Liver (tissue), 9 donors: Measurements from ENCODE around the gene GNG7. TPM values are rescaled to one million over a fixed set of nuclear protein-coding genes. Genes with fewer than 3 reads are reported as not detected.
A peak's percentile ranks its signal among the peaks of the same experiment; 100 is the strongest.

Source experiments
- DNase-seq: peaks from one replicate; pipeline ENCODE4 v3.0.0-alpha.2; 2017; ENCODE audit warnings: low spot score
- H3K27ac ChIP-seq, 2 donors: one replicate each; pipeline ENCODE4 v1.7.0; 2013; ENCODE audit warnings: inconsistent platforms in 2 of 2, low read length in 2 of 2, control low read depth in 1 of 2, low read depth in 1 of 2, mild to moderate bottlenecking in 1 of 2
- H3K27me3 ChIP-seq, 4 donors: one replicate each; pipeline versions ENCODE4 v1.6.1 to v1.7.0; 2013; ENCODE audit warnings: low read length in 3 of 4, inconsistent platforms in 1 of 4, mild to moderate bottlenecking in 1 of 4, moderate library complexity in 1 of 4; ENCODE audit not compliant: control insufficient read depth in 4 of 4, insufficient read depth in 4 of 4
- H3K36me3 ChIP-seq, 4 donors: one replicate each; pipeline versions ENCODE4 v1.6.1 to v1.7.0; 2013; ENCODE audit warnings: low read length in 3 of 4, mild to moderate bottlenecking in 3 of 4, low read depth in 1 of 4, moderate library complexity in 1 of 4; ENCODE audit not compliant: control insufficient read depth in 4 of 4, insufficient read depth in 3 of 4
- H3K4me1 ChIP-seq, 4 donors: one replicate each; pipeline versions ENCODE4 v1.6.1 to v1.7.0; 2013; ENCODE audit warnings: low read length in 3 of 4, mild to moderate bottlenecking in 3 of 4, moderate library complexity in 1 of 4; ENCODE audit not compliant: control insufficient read depth in 4 of 4, insufficient read depth in 4 of 4
- H3K4me3 ChIP-seq, 3 donors: one replicate each; pipeline versions ENCODE4 v1.6.1 to v1.7.0; 2013; ENCODE audit warnings: low read length in 3 of 3, control low read depth in 1 of 3, low read depth in 1 of 3, mild to moderate bottlenecking in 1 of 3
- H3K9ac ChIP-seq, 2 donors: one replicate each; pipeline ENCODE4 v1.7.0; 2013; ENCODE audit warnings: low read length in 2 of 2, mild to moderate bottlenecking in 2 of 2, moderate library complexity in 2 of 2, control low read depth in 1 of 2, low read depth in 1 of 2
- H3K9me3 ChIP-seq, 4 donors: one replicate each; pipeline versions ENCODE4 v1.6.1 to v1.7.0; 2013; ENCODE audit warnings: low read length in 3 of 4; ENCODE audit not compliant: control insufficient read depth in 4 of 4
- EGR1 ChIP-seq, 2 donors: IDR thresholded peaks; 2 replicates each; pipeline ENCODE4 v1.6.1; 2016 to 2018; ENCODE audit warnings: antibody characterized with exemption in 2 of 2, low read depth in 2 of 2
- FOXA1 ChIP-seq: IDR thresholded peaks from 2 replicates; pipeline ENCODE4 v1.6.1; 2016; ENCODE audit warnings: antibody characterized with exemption
- FOXA2 ChIP-seq: IDR thresholded peaks from 2 replicates; pipeline ENCODE4 v1.6.1; 2016; ENCODE audit warnings: antibody characterized with exemption
- HNF4G ChIP-seq: IDR thresholded peaks from 2 replicates; pipeline ENCODE4 v1.6.1; 2016; ENCODE audit warnings: antibody characterized with exemption
- JUND ChIP-seq, 2 donors: IDR thresholded peaks; 2 replicates each; pipeline ENCODE4 v1.6.1; 2016; ENCODE audit warnings: antibody characterized with exemption in 2 of 2
- NR2F2 ChIP-seq: IDR thresholded peaks from 2 replicates; pipeline ENCODE4 v1.6.1; 2016; ENCODE audit warnings: antibody characterized with exemption
- RAD21 ChIP-seq, 2 donors: IDR thresholded peaks; 2 replicates each; pipeline ENCODE4 v1.6.1; 2016; ENCODE audit warnings: antibody characterized with exemption in 2 of 2, mild to moderate bottlenecking in 2 of 2
- SP1 ChIP-seq: IDR thresholded peaks from 2 replicates; pipeline ENCODE4 v1.6.1; 2018; ENCODE audit warnings: antibody characterized with exemption, mild to moderate bottlenecking
- TAF1 ChIP-seq: conservative IDR thresholded peaks from 2 replicates; pipeline ENCODE4 v1.6.1; 2016; ENCODE audit warnings: antibody characterized with exemption, mild to moderate bottlenecking
- YY1 ChIP-seq: IDR thresholded peaks from 2 replicates; pipeline ENCODE4 v1.6.1; 2016; ENCODE audit warnings: antibody characterized with exemption, mild to moderate bottlenecking
- WGBS: extraction: QIAGEN DNeasy Blood & Tissue Kit; methylation state at CpG from one replicate; pipeline ENCODE4 v1.1.7; 2013; 5-methylcytosine and 5-hydroxymethylcytosine counted together
- polyA plus RNA-seq, 2 donors: library from polyadenylated mRNA; stranded (reverse) in 1 of 2; unstranded in 1 of 2; fragments of 200-250 nt in 1 of 2; fragments of >200 nt in 1 of 2; fragmentation: Nextera tagmentation in 1 of 2; extraction: Ambion mirVana in 1 of 2; gene quantifications; one replicate each; pipeline versions ENCODE4 v1.2.1 to v1.2.3, GENCODE V29; 2013 to 2015
- total RNA-seq, 2 donors: library from RNA; depleted of rRNA; stranded (reverse); fragments of >200 nt; gene quantifications; one replicate each; pipeline ENCODE4 v1.2.3, GENCODE V29; 2014
- TF ChIP-seq, protein P1 (sequence below): IDR thresholded peaks from 2 replicates; pipeline ENCODE4 v1.6.1; 2016; ENCODE audit warnings: antibody characterized with exemption
- TF ChIP-seq, protein P2 (sequence below): IDR thresholded peaks from 2 replicates; pipeline ENCODE4 v1.6.1; 2016; ENCODE audit warnings: antibody characterized with exemption
- TF ChIP-seq, protein P3 (sequence below): IDR thresholded peaks from 2 replicates; pipeline ENCODE4 v1.6.1; 2016; ENCODE audit warnings: antibody characterized with exemption, mild to moderate bottlenecking
- donor health status: healthy.
- donor health status: healthy.
- donor health status: healthy.
- donor health status: healthy.
- donor health status: healthy.

The GNG7 gene
- total and polyA plus RNA-seq, 4 donors, result 0.75 to 1.9 (median 1.1) TPM

DNA sequence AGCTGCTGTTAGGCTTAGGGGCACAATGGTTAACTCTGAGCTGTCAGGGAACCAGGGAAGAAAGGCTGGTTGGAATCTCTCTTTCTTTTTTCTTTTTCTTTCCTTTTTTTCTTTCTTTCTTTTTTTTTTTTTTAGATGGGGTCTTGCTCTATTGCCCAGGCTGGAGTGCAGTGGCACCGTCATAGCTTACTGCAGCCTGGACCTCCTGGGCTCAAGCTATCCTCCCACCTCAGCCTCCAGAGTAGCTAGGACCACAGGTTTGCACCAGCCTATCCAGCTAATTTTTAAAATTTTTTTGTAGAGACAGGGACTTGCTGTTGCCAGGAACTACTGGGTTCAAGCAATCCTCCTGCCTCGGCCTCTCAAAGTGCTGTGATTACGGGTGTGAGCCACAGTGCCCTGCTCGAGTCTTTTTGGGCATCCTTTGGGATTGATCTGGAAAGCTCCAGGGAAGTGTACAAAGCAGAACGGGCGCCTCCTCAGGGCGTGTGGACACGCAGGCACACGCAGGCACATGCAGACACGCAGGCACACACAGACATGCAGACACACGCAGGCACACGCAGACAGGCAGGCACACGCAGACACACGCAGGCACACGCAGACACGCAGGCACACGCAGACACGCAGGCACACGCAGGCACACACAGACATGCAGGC lies 127.4 kb downstream of the GNG7 start:
- no peaks in the 10 kb centered on the region for H3K27me3 ChIP-seq
- TF ChIP-seq SP1 (no peak), HNF4G (no peak), RAD21 (IDR thresholded peaks at IDR 0.05) (no peak), JUND (IDR thresholded peaks at IDR 0.05) (no peak), NR2F2 (no peak), FOXA2 (no peak)
- TF ChIP-seq, protein P1, sequence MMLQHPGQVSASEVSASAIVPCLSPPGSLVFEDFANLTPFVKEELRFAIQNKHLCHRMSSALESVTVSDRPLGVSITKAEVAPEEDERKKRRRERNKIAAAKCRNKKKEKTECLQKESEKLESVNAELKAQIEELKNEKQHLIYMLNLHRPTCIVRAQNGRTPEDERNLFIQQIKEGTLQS, result no peak
- TF ChIP-seq, protein P2, sequence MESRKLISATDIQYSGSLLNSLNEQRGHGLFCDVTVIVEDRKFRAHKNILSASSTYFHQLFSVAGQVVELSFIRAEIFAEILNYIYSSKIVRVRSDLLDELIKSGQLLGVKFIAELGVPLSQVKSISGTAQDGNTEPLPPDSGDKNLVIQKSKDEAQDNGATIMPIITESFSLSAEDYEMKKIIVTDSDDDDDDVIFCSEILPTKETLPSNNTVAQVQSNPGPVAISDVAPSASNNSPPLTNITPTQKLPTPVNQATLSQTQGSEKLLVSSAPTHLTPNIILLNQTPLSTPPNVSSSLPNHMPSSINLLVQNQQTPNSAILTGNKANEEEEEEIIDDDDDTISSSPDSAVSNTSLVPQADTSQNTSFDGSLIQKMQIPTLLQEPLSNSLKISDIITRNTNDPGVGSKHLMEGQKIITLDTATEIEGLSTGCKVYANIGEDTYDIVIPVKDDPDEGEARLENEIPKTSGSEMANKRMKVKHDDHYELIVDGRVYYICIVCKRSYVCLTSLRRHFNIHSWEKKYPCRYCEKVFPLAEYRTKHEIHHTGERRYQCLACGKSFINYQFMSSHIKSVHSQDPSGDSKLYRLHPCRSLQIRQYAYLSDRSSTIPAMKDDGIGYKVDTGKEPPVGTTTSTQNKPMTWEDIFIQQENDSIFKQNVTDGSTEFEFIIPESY, result no peak
- 95% methylated on average over 19 of the region's 19 CpGs for WGBS
- no peaks in the 10 kb centered on the region for H3K9me3 ChIP-seq
- H3K4me1 ChIP-seq, result peaks cover 7 to 37% (median 28%) of the 10 kb centered on the region in 4 donors
- H3K9ac ChIP-seq, result no peak overlapping the region
- no peak for DNase-seq
- peak overlapping the region; percentile 85 to 89 for H3K27ac ChIP-seq
- no peak overlapping the region for H3K4me3 ChIP-seq
- H3K36me3 ChIP-seq, result no peaks in the 10 kb centered on the region

DNA sequence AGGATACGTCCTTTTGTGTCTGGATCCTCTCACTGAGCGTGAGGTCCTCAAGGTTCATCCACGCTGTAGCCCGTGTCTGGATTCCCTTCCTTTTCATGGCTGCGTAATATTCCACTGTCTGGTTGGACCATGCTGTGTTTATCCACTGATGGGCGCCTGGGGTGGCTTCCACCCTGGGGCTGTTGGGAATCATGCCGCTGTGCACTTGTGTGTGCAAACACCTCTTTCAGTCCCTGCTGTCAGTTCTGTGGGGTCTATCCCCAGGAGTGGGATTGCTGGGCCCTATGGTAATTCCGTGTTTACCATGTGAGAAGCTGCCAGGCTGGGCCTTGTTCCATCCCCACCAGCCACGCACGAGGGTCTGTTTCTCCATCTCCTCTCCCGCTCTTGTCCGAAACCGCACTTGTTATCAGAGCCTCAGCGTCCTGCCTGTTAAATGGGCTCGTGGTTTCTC lies 128.0 kb downstream of the GNG7 start:
- peaks cover 7 to 31% (median 22%) of the 10 kb centered on the region in 4 donors for H3K4me1 ChIP-seq
- H3K27me3 ChIP-seq, result no peaks in the 10 kb centered on the region
- 94% methylated on average over 15 of the region's 15 CpGs for WGBS
- H3K27ac ChIP-seq, result no peak overlapping the region
- H3K4me3 ChIP-seq, result no peak overlapping the region
- no peaks in the 10 kb centered on the region for H3K9me3 ChIP-seq
- no peaks in the 10 kb centered on the region for H3K36me3 ChIP-seq
- TF ChIP-seq, protein P1, result no peak
- TF ChIP-seq TAF1, result no peak
- no peak for TF ChIP-seq JUND (IDR thresholded peaks at IDR 0.05)
- TF ChIP-seq RAD21 (IDR thresholded peaks at IDR 0.05), result no peak
- TF ChIP-seq, protein P3, sequence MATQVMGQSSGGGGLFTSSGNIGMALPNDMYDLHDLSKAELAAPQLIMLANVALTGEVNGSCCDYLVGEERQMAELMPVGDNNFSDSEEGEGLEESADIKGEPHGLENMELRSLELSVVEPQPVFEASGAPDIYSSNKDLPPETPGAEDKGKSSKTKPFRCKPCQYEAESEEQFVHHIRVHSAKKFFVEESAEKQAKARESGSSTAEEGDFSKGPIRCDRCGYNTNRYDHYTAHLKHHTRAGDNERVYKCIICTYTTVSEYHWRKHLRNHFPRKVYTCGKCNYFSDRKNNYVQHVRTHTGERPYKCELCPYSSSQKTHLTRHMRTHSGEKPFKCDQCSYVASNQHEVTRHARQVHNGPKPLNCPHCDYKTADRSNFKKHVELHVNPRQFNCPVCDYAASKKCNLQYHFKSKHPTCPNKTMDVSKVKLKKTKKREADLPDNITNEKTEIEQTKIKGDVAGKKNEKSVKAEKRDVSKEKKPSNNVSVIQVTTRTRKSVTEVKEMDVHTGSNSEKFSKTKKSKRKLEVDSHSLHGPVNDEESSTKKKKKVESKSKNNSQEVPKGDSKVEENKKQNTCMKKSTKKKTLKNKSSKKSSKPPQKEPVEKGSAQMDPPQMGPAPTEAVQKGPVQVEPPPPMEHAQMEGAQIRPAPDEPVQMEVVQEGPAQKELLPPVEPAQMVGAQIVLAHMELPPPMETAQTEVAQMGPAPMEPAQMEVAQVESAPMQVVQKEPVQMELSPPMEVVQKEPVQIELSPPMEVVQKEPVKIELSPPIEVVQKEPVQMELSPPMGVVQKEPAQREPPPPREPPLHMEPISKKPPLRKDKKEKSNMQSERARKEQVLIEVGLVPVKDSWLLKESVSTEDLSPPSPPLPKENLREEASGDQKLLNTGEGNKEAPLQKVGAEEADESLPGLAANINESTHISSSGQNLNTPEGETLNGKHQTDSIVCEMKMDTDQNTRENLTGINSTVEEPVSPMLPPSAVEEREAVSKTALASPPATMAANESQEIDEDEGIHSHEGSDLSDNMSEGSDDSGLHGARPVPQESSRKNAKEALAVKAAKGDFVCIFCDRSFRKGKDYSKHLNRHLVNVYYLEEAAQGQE, result no peak
- no peak for TF ChIP-seq FOXA1
- no peak for TF ChIP-seq FOXA2
- TF ChIP-seq YY1, result no peak
- no peak for TF ChIP-seq EGR1 (IDR thresholded peaks at IDR 0.05; ENCODE audit: low read depth in 2 of 2)
- no peak for DNase-seq
- no peak overlapping the region for H3K9ac ChIP-seq
